ENCODE measurements around the gene PRR7. TPM values are rescaled to one million over a fixed set of nuclear protein-coding genes. Genes with fewer than 3 reads are reported as not detected.
A peak's percentile ranks its signal among the peaks of the same experiment; 100 is the strongest.

Gene PRR7
- total RNA-seq, 1 experiment from 2014 or later, result 13.9 TPM

- peak; percentile 94 for DNase-seq (ENCODE audit: low read depth)
Observed at GRCh38 chr5:177497292-177498012, 50.8 kb downstream of the PRR7 start, which contains the start of gene PDLIM7. TSS of gene PDLIM7 (minus strand) at chr5:177497604. CDS start at chr5:177496512, 1,092 bp downstream.

GRCh38 chr5:177498013-177498787, 51.6 kb downstream of the PRR7 start:
- DNase-seq (ENCODE audit: low read depth), result no peak

- no peak for DNase-seq (ENCODE audit: low read depth)
Observed at GRCh38 chr5:177499842-177500241, 53.2 kb downstream of the PRR7 start.

- peak; percentile 72 for DNase-seq (ENCODE audit: low read depth)
Observed at GRCh38 chr5:177500685-177501522, 54.3 kb downstream of the PRR7 start.

GRCh38 chr5:177501874-177502678, 55.5 kb downstream of the PRR7 start:
- DNase-seq (ENCODE audit: low read depth), result no peak

GRCh38 chr5:177502886-177503285, 56.3 kb downstream of the PRR7 start:
- peak; percentile 38 for DNase-seq (ENCODE audit: low read depth)

- no peak for DNase-seq (ENCODE audit: low read depth)
Observed at GRCh38 chr5:177503351-177504085, 56.9 kb downstream of the PRR7 start.

- no peak for DNase-seq (ENCODE audit: low read depth)
Observed at GRCh38 chr5:177504086-177505056, 57.8 kb downstream of the PRR7 start.

- no peak for DNase-seq (ENCODE audit: low read depth)
Observed at GRCh38 chr5:177505075-177505474, 58.5 kb downstream of the PRR7 start.

Other genes starting within 250 kb of the PRR7 start
- gene RAB24, start 143.1 kb upstream of the PRR7 start, total RNA-seq (2014; rRNA removed; shearing (Covaris generic)), result 10.3 and 15.1 TPM in 2 replicates
- 256 and 386 TPM in 2 replicates for gene PRELID1, start 143.0 kb upstream of the PRR7 start, total RNA-seq (2014; rRNA removed; shearing (Covaris generic))
- gene MXD3, start 134.9 kb upstream of the PRR7 start, total RNA-seq (2014; rRNA removed; shearing (Covaris generic)), result 50.6 and 72.9 TPM in 2 replicates
- gene LMAN2, start 95.1 kb upstream of the PRR7 start, total RNA-seq (2014; rRNA removed; shearing (Covaris generic)), result 273 and 306 TPM in 2 replicates
- gene RGS14, start 88.9 kb upstream of the PRR7 start, total RNA-seq (2014; rRNA removed; shearing (Covaris generic)), result 4.6 and 10.2 TPM in 2 replicates
- not detected in 2 replicates for gene SLC34A1, start 62.4 kb upstream of the PRR7 start, total RNA-seq (2014; rRNA removed; shearing (Covaris generic))
- gene PFN3, start 46.2 kb upstream of the PRR7 start, total RNA-seq (2014; rRNA removed; shearing (Covaris generic)), result not detected in 2 replicates
- 0.12 and 0.59 TPM in 2 replicates for gene F12, start 37.2 kb upstream of the PRR7 start, total RNA-seq (2014; rRNA removed; shearing (Covaris generic))
- gene GRK6, start 20.1 kb upstream of the PRR7 start, total RNA-seq (2014; rRNA removed; shearing (Covaris generic)), result 26.9 and 27.4 TPM in 2 replicates
- gene DBN1, start 26.8 kb downstream of the PRR7 start, total RNA-seq (2014; rRNA removed; shearing (Covaris generic)), result 29.7 and 39.5 TPM in 2 replicates
- 88.4 and 93.8 TPM in 2 replicates for gene PDLIM7, start 50.8 kb downstream of the PRR7 start, total RNA-seq (2014; rRNA removed; shearing (Covaris generic))
- 0.49 TPM in 1 of 2 replicates, not detected in the other for gene DOK3, start 63.0 kb downstream of the PRR7 start, total RNA-seq (2014; rRNA removed; shearing (Covaris generic))
- gene DDX41, start 70.1 kb downstream of the PRR7 start, total RNA-seq (2014; rRNA removed; shearing (Covaris generic)), result 74.2 and 87.6 TPM in 2 replicates
- gene FAM193B, start 107.7 kb downstream of the PRR7 start, total RNA-seq (2014; rRNA removed; shearing (Covaris generic)), result 11.6 and 11.8 TPM in 2 replicates
- gene TMED9, start 145.4 kb downstream of the PRR7 start, total RNA-seq (2014; rRNA removed; shearing (Covaris generic)), result 62.2 and 104 TPM in 2 replicates
- 12.6 and 17.7 TPM in 2 replicates for gene B4GALT7, start 153.3 kb downstream of the PRR7 start, total RNA-seq (2014; rRNA removed; shearing (Covaris generic))

Data from RPMI7951 (cell line).